ENCODE measurements around the gene ASGR2.

ASGR2 gene

GRCh38 chr17:7138800-7139381 lies 24.3 kb upstream of the ASGR2 start:
- Histone ChIP-seq H3K27ac (peak overlapping the region in 3 of 11 experiments; percentile 7 to 40 (median 26); a peak in 4 of 22 replicates), H3K4me1 (peaks cover 11 to 58% (median 32%) of the 10 kb centered on the region in 10 experiments), H3K9ac (peak overlapping the region in 1 of 11 experiments; percentile 10; a peak in 1 of 22 replicates), H3K27me3 (no peaks in the 10 kb centered on the region; a peak in 1 of 22 replicates), H3K4me2 (peak overlapping the region in 5 of 11 experiments; percentile 2 to 94 (median 76); a peak in 9 of 22 replicates), H3K4me3 (no peak overlapping the region), H3K36me3 (no peaks in the 10 kb centered on the region), H3K9me3 (replicated peaks in 1 of 11) (no peaks in the 10 kb centered on the region), H4K20me1 (no peaks in the 10 kb centered on the region)
- no peak; a peak in 1 of 22 replicates for TF ChIP-seq Cebpa-rat (IDR thresholded peaks at IDR 0.05)

- Histone ChIP-seq H4K20me1 (no peaks in the 10 kb centered on the region), H3K4me3 (no peak overlapping the region), H3K4me2 (peak overlapping the region in 5 of 11 experiments; percentile 3 to 94 (median 38); a peak in 8 of 22 replicates), H3K27me3 (no peaks in the 10 kb centered on the region; a peak in 1 of 22 replicates), H3K4me1 (peaks cover 26 to 73% (median 47%) of the 10 kb centered on the region in 10 experiments), H3K9me3 (replicated peaks in 1 of 11) (no peaks in the 10 kb centered on the region), H3K27ac (peak overlapping the region in 1 of 11 experiments; percentile 17; a peak in 2 of 22 replicates), H3K9ac (peak overlapping the region in 1 of 11 experiments; percentile 3; a peak in 1 of 22 replicates), H3K36me3 (no peaks in the 10 kb centered on the region)
- TF ChIP-seq Cebpa-rat (IDR thresholded peaks at IDR 0.05) = no peak
Measured at GRCh38 chr17:7137171-7137943, 22.7 kb upstream of the ASGR2 start.

GRCh38 chr17:7136266-7136877 lies 21.8 kb upstream of the ASGR2 start:
- peaks cover 36 to 83% (median 57%) of the 10 kb centered on the region in 10 experiments for H3K4me1 ChIP-seq
- H3K27me3 ChIP-seq = no peaks in the 10 kb centered on the region; a peak in 1 of 22 replicates
- 0 out of 22 replicates have a peak overlapping the region, but pooled peaks of 1 of the 11 experiments have one; percentile 30 for H3K27ac ChIP-seq

GRCh38 chr17:7133916-7134315 lies 19.3 kb upstream of the ASGR2 start:
- H3K27ac ChIP-seq = peak overlapping the region; percentile 57 to 96 (median 84); a peak in 21 of 22 replicates
- peaks cover 49 to 100% (median 71%) of the 10 kb centered on the region in 10 experiments for H3K4me1 ChIP-seq
- no peaks in the 10 kb centered on the region for H3K9me3 ChIP-seq (replicated peaks in 1 of 11)
- peak overlapping the region in 10 of 11 experiments; percentile 0 to 88 (median 51); a peak in 13 of 22 replicates for H3K9ac ChIP-seq
- no peaks in the 10 kb centered on the region for H3K36me3 ChIP-seq
- TF ChIP-seq Cebpa-rat (IDR thresholded peaks at IDR 0.05) = no peak
- H4K20me1 ChIP-seq = no peaks in the 10 kb centered on the region
- H3K4me3 ChIP-seq = peak overlapping the region in 1 of 10 experiments; percentile 13; a peak in 4 of 20 replicates
- no peaks in the 10 kb centered on the region for H3K27me3 ChIP-seq
- peak overlapping the region; percentile 72 to 94 (median 86) for H3K4me2 ChIP-seq

More at GRCh38 chr17:7136266-7136877, 21.8 kb upstream of the ASGR2 start:
- Histone ChIP-seq H3K36me3 (no peaks in the 10 kb centered on the region), H3K4me3 (peak overlapping the region in 2 of 10 experiments; percentile 10 to 14; a peak in 1 of 20 replicates), H3K9ac (no peak overlapping the region), H3K4me2 (peak overlapping the region; percentile 46 to 94 (median 70)), H3K9me3 (replicated peaks in 1 of 11) (no peaks in the 10 kb centered on the region), H4K20me1 (no peaks in the 10 kb centered on the region)
- TF ChIP-seq Cebpa-rat (IDR thresholded peaks at IDR 0.05) = no peak

GRCh38 chr17:7133424-7133823 lies 18.8 kb upstream of the ASGR2 start:
- H4K20me1 ChIP-seq = no peaks in the 10 kb centered on the region
- H3K4me1 ChIP-seq = peaks cover 49 to 99% (median 69%) of the 10 kb centered on the region in 10 experiments
- H3K27ac ChIP-seq = peak overlapping the region; percentile 57 to 96 (median 84)
- peak overlapping the region in 10 of 11 experiments; percentile 0 to 88 (median 51); a peak in 13 of 22 replicates for H3K9ac ChIP-seq
- no peak for TF ChIP-seq Cebpa-rat (IDR thresholded peaks at IDR 0.05)
- H3K4me2 ChIP-seq = peak overlapping the region; percentile 72 to 94 (median 86)
- no peaks in the 10 kb centered on the region for H3K9me3 ChIP-seq (replicated peaks in 1 of 11)
- peak overlapping the region in 2 of 10 experiments; percentile 13 to 21; a peak in 4 of 20 replicates for H3K4me3 ChIP-seq
- H3K36me3 ChIP-seq = no peaks in the 10 kb centered on the region
- H3K27me3 ChIP-seq = no peaks in the 10 kb centered on the region

- Histone ChIP-seq H3K4me3 (peak overlapping the region in 2 of 10 experiments; percentile 7 to 19; a peak in 3 of 20 replicates), H3K27ac (peak overlapping the region; percentile 57 to 96 (median 84)), H3K9ac (peak overlapping the region; percentile 29 to 88 (median 53); a peak in 18 of 22 replicates), H3K36me3 (no peaks in the 10 kb centered on the region), H3K4me2 (peak overlapping the region; percentile 72 to 94 (median 86)), H3K4me1 (peaks cover 49 to 91% (median 68%) of the 10 kb centered on the region in 10 experiments), H3K9me3 (replicated peaks in 1 of 11) (no peaks in the 10 kb centered on the region), H4K20me1 (no peaks in the 10 kb centered on the region), H3K27me3 (no peaks in the 10 kb centered on the region)
- TF ChIP-seq Cebpa-rat (IDR thresholded peaks at IDR 0.05) = peak in 8 of 11 experiments; percentile 10 to 83 (median 42); a peak in 10 of 22 replicates
Measured at GRCh38 chr17:7132511-7133094, 18.0 kb upstream of the ASGR2 start.

GRCh38 chr17:7131423-7131791 lies 16.8 kb upstream of the ASGR2 start:
- Histone ChIP-seq H3K36me3 (no peaks in the 10 kb centered on the region), H3K27ac (peak overlapping the region; percentile 57 to 96 (median 84); a peak in 20 of 22 replicates), H3K4me1 (peaks cover 49 to 79% (median 64%) of the 10 kb centered on the region in 10 experiments), H3K4me2 (peak overlapping the region; percentile 72 to 94 (median 86)), H4K20me1 (no peaks in the 10 kb centered on the region), H3K9ac (peak overlapping the region; percentile 29 to 88 (median 74); a peak in 20 of 22 replicates), H3K27me3 (no peaks in the 10 kb centered on the region), H3K4me3 (peak overlapping the region in 6 of 10 experiments; percentile 22 to 49 (median 44); a peak in 10 of 20 replicates), H3K9me3 (replicated peaks in 1 of 11) (no peaks in the 10 kb centered on the region)
- no peak for TF ChIP-seq Cebpa-rat (IDR thresholded peaks at IDR 0.05)

Measured in BLaER1 treated with 17β-estradiol and CSF1 and Interleukin-3, amounts not matched to agents 10 nM and 100 nM (cell line).